Liver (tissue), 9 donors: ENCODE results near the gene NME8. TPM values are rescaled to one million over a fixed set of nuclear protein-coding genes. Genes with fewer than 3 reads are reported as not detected.

Experiments used
- DNase-seq: peaks from one replicate; pipeline ENCODE4 v3.0.0-alpha.2; 2017; ENCODE audit warnings: low spot score
- H3K27ac ChIP-seq, 2 donors: one replicate each; pipeline ENCODE4 v1.7.0; 2013; ENCODE audit warnings: inconsistent platforms in 2 of 2, low read length in 2 of 2, control low read depth in 1 of 2, low read depth in 1 of 2, mild to moderate bottlenecking in 1 of 2
- H3K27me3 ChIP-seq, 4 donors: one replicate each; pipeline versions ENCODE4 v1.6.1 to v1.7.0; 2013; ENCODE audit warnings: low read length in 3 of 4, inconsistent platforms in 1 of 4, mild to moderate bottlenecking in 1 of 4, moderate library complexity in 1 of 4; ENCODE audit not compliant: control insufficient read depth in 4 of 4, insufficient read depth in 4 of 4
- H3K36me3 ChIP-seq, 4 donors: one replicate each; pipeline versions ENCODE4 v1.6.1 to v1.7.0; 2013; ENCODE audit warnings: low read length in 3 of 4, mild to moderate bottlenecking in 3 of 4, low read depth in 1 of 4, moderate library complexity in 1 of 4; ENCODE audit not compliant: control insufficient read depth in 4 of 4, insufficient read depth in 3 of 4
- H3K4me1 ChIP-seq, 4 donors: one replicate each; pipeline versions ENCODE4 v1.6.1 to v1.7.0; 2013; ENCODE audit warnings: low read length in 3 of 4, mild to moderate bottlenecking in 3 of 4, moderate library complexity in 1 of 4; ENCODE audit not compliant: control insufficient read depth in 4 of 4, insufficient read depth in 4 of 4
- H3K4me3 ChIP-seq, 3 donors: one replicate each; pipeline versions ENCODE4 v1.6.1 to v1.7.0; 2013; ENCODE audit warnings: low read length in 3 of 3, control low read depth in 1 of 3, low read depth in 1 of 3, mild to moderate bottlenecking in 1 of 3
- H3K9ac ChIP-seq, 2 donors: one replicate each; pipeline ENCODE4 v1.7.0; 2013; ENCODE audit warnings: low read length in 2 of 2, mild to moderate bottlenecking in 2 of 2, moderate library complexity in 2 of 2, control low read depth in 1 of 2, low read depth in 1 of 2
- H3K9me3 ChIP-seq, 4 donors: one replicate each; pipeline versions ENCODE4 v1.6.1 to v1.7.0; 2013; ENCODE audit warnings: low read length in 3 of 4; ENCODE audit not compliant: control insufficient read depth in 4 of 4
- ATF3 ChIP-seq: IDR thresholded peaks from 2 replicates; pipeline ENCODE4 v1.6.1; 2016; ENCODE audit warnings: antibody characterized with exemption
- CTCF ChIP-seq: fragments of 150-350 bp; IDR thresholded peaks from 2 replicates; pipeline ENCODE4 v1.5.1; 2017; ENCODE audit warnings: improper control_type of control experiment, low read depth, low read length; ENCODE audit not compliant: missing input control
- EGR1 ChIP-seq, 2 donors: IDR thresholded peaks; 2 replicates each; pipeline ENCODE4 v1.6.1; 2016 to 2018; ENCODE audit warnings: antibody characterized with exemption in 2 of 2, low read depth in 2 of 2
- FOXA1 ChIP-seq: IDR thresholded peaks from 2 replicates; pipeline ENCODE4 v1.6.1; 2016; ENCODE audit warnings: antibody characterized with exemption
- FOXA2 ChIP-seq: IDR thresholded peaks from 2 replicates; pipeline ENCODE4 v1.6.1; 2016; ENCODE audit warnings: antibody characterized with exemption
- GABPA ChIP-seq, 2 donors: IDR thresholded peaks in 1 of 2; conservative IDR thresholded peaks in 1 of 2; 2 replicates each; pipeline ENCODE4 v1.6.1; 2016; ENCODE audit warnings: antibody characterized with exemption in 2 of 2, mild to moderate bottlenecking in 1 of 2, moderate library complexity in 1 of 2
- HNF4G ChIP-seq: IDR thresholded peaks from 2 replicates; pipeline ENCODE4 v1.6.1; 2016; ENCODE audit warnings: antibody characterized with exemption
- JUND ChIP-seq, 2 donors: IDR thresholded peaks; 2 replicates each; pipeline ENCODE4 v1.6.1; 2016; ENCODE audit warnings: antibody characterized with exemption in 2 of 2
- RAD21 ChIP-seq, 2 donors: IDR thresholded peaks; 2 replicates each; pipeline ENCODE4 v1.6.1; 2016; ENCODE audit warnings: antibody characterized with exemption in 2 of 2, mild to moderate bottlenecking in 2 of 2
- RXRA ChIP-seq, 2 donors: IDR thresholded peaks; 2 replicates each; pipeline ENCODE4 v1.6.1; 2017 to 2018; ENCODE audit warnings: antibody characterized with exemption in 2 of 2, mild to moderate bottlenecking in 1 of 2
- SP1 ChIP-seq: IDR thresholded peaks from 2 replicates; pipeline ENCODE4 v1.6.1; 2018; ENCODE audit warnings: antibody characterized with exemption, mild to moderate bottlenecking
- TAF1 ChIP-seq: conservative IDR thresholded peaks from 2 replicates; pipeline ENCODE4 v1.6.1; 2016; ENCODE audit warnings: antibody characterized with exemption, mild to moderate bottlenecking
- WGBS: extraction: QIAGEN DNeasy Blood & Tissue Kit; methylation state at CpG from one replicate; pipeline ENCODE4 v1.1.7; 2013; 5-methylcytosine and 5-hydroxymethylcytosine counted together
- polyA plus RNA-seq, 2 donors: library from polyadenylated mRNA; stranded (reverse) in 1 of 2; unstranded in 1 of 2; fragments of 200-250 nt in 1 of 2; fragments of >200 nt in 1 of 2; fragmentation: Nextera tagmentation in 1 of 2; extraction: Ambion mirVana in 1 of 2; gene quantifications; one replicate each; pipeline versions ENCODE4 v1.2.1 to v1.2.3, GENCODE V29; 2013 to 2015
- total RNA-seq, 2 donors: library from RNA; depleted of rRNA; stranded (reverse); fragments of >200 nt; gene quantifications; one replicate each; pipeline ENCODE4 v1.2.3, GENCODE V29; 2014
- TF ChIP-seq, protein P1 (sequence below): IDR thresholded peaks from 2 replicates; pipeline ENCODE4 v1.6.1; 2016; ENCODE audit warnings: antibody characterized with exemption
- TF ChIP-seq, protein P2 (sequence below): IDR thresholded peaks from 2 replicates; pipeline ENCODE4 v1.6.1; 2016; ENCODE audit warnings: antibody characterized with exemption
- TF ChIP-seq, protein P3 (sequence below): IDR thresholded peaks from 2 replicates; pipeline ENCODE4 v1.6.1; 2016; ENCODE audit warnings: antibody characterized with exemption, mild to moderate bottlenecking
- donor health status: healthy.
- donor health status: healthy.
- donor health status: healthy.
- donor health status: healthy.
- donor health status: healthy.

Gene NME8
- total and polyA plus RNA-seq, 4 donors: 0.08 to 0.09 TPM; not detected in 2

- Histone ChIP-seq H3K27ac (no peak overlapping the region), H3K36me3 (no peaks in the 10 kb centered on the region), H3K9me3 (peaks cover 0 to 3% (median 0%) of the 10 kb centered on the region in 4 donors), H3K4me1 (no peaks in the 10 kb centered on the region), H3K27me3 (no peaks in the 10 kb centered on the region), H3K4me3 (no peak overlapping the region), H3K9ac (no peak overlapping the region)
- TF ChIP-seq RAD21 (IDR thresholded peaks at IDR 0.05) (no peak), CTCF (no peak)
- 90% methylated on average over 5 of the region's 5 CpGs for WGBS
- DNase-seq: no peak
These were observed 82.0 kb downstream of the NME8 start for GRCh38 chr7:37930226-37930948.

DNA sequence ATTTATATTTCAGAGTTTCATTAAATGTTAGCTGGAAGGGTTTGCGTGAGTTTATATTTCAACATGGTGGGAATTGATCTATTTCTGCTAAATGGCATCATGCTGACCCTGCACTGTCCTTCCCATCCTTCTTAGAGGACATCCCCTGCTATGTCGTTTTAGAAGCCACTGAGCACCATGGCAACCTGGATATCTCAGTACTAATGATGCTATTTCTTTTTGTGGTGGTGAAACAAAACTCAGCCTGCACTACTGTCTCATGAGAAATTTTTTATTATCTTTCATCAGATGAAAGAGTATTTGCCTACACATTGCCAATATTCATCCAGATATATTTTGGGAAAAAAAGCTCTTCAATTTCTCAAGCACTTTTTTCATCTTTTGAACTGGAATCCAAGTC, 84.1 kb downstream of the NME8 start:
- Histone ChIP-seq H3K27ac (no peak overlapping the region), H3K4me3 (no peak overlapping the region), H3K9ac (no peak overlapping the region), H3K27me3 (no peaks in the 10 kb centered on the region), H3K9me3 (no peaks in the 10 kb centered on the region), H3K4me1 (no peaks in the 10 kb centered on the region), H3K36me3 (no peaks in the 10 kb centered on the region)
- no peak for DNase-seq
- no peak for TF ChIP-seq CTCF
- TF ChIP-seq, protein P1, sequence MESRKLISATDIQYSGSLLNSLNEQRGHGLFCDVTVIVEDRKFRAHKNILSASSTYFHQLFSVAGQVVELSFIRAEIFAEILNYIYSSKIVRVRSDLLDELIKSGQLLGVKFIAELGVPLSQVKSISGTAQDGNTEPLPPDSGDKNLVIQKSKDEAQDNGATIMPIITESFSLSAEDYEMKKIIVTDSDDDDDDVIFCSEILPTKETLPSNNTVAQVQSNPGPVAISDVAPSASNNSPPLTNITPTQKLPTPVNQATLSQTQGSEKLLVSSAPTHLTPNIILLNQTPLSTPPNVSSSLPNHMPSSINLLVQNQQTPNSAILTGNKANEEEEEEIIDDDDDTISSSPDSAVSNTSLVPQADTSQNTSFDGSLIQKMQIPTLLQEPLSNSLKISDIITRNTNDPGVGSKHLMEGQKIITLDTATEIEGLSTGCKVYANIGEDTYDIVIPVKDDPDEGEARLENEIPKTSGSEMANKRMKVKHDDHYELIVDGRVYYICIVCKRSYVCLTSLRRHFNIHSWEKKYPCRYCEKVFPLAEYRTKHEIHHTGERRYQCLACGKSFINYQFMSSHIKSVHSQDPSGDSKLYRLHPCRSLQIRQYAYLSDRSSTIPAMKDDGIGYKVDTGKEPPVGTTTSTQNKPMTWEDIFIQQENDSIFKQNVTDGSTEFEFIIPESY: no peak
- TF ChIP-seq JUND (IDR thresholded peaks at IDR 0.05): no peak
- no peak for TF ChIP-seq RXRA (IDR thresholded peaks at IDR 0.05)
- no peak for TF ChIP-seq GABPA (IDR thresholded peaks at IDR 0.05 in 1 of 2, conservative IDR thresholded peaks at IDR 0.05 in 1 of 2)
- TF ChIP-seq, protein P2, sequence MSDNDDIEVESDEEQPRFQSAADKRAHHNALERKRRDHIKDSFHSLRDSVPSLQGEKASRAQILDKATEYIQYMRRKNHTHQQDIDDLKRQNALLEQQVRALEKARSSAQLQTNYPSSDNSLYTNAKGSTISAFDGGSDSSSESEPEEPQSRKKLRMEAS: no peak
- TF ChIP-seq EGR1 (IDR thresholded peaks at IDR 0.05; ENCODE audit: low read depth in 2 of 2): no peak
- TF ChIP-seq ATF3: no peak
- no peak for TF ChIP-seq HNF4G
- no peak for TF ChIP-seq FOXA1
- TF ChIP-seq SP1: no peak
- TF ChIP-seq FOXA2: no peak
- TF ChIP-seq, protein P3, sequence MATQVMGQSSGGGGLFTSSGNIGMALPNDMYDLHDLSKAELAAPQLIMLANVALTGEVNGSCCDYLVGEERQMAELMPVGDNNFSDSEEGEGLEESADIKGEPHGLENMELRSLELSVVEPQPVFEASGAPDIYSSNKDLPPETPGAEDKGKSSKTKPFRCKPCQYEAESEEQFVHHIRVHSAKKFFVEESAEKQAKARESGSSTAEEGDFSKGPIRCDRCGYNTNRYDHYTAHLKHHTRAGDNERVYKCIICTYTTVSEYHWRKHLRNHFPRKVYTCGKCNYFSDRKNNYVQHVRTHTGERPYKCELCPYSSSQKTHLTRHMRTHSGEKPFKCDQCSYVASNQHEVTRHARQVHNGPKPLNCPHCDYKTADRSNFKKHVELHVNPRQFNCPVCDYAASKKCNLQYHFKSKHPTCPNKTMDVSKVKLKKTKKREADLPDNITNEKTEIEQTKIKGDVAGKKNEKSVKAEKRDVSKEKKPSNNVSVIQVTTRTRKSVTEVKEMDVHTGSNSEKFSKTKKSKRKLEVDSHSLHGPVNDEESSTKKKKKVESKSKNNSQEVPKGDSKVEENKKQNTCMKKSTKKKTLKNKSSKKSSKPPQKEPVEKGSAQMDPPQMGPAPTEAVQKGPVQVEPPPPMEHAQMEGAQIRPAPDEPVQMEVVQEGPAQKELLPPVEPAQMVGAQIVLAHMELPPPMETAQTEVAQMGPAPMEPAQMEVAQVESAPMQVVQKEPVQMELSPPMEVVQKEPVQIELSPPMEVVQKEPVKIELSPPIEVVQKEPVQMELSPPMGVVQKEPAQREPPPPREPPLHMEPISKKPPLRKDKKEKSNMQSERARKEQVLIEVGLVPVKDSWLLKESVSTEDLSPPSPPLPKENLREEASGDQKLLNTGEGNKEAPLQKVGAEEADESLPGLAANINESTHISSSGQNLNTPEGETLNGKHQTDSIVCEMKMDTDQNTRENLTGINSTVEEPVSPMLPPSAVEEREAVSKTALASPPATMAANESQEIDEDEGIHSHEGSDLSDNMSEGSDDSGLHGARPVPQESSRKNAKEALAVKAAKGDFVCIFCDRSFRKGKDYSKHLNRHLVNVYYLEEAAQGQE: no peak
- no peak for TF ChIP-seq TAF1
- WGBS: 87% methylated on average over 2 of the region's 2 CpGs
